Neural progenitor cell (in vitro differentiated cells): Measurements from ENCODE around the gene TSEN54.

ENCODE experiments used
- CTCF ChIP-seq: fragments of 200-600 bp; sonication (generic); IDR thresholded peaks from 2 replicates; pipeline ENCODE4 v1.5.1; 2017; ENCODE audit warnings: antibody characterized with exemption, mild to moderate bottlenecking
- EZH2phosphoT487 ChIP-seq: fragments of 200-600 bp; sonication (generic); IDR thresholded peaks from 2 replicates; pipeline ENCODE4 v1.6.1; 2017; ENCODE audit warnings: antibody characterized with exemption

GRCh38 chr17:75531721-75532072 lies 15.4 kb downstream of the TSEN54 start:
- TF ChIP-seq CTCF (no peak), EZH2phosphoT487 (no peak)
